NCI-H2196 (cell line): ENCODE results near the gene SLC39A12.

ENCODE experiments used
- DNase-seq: peaks from one replicate; lab custom pipeline; 2025; ENCODE audit not compliant: unreplicated experiment; lab: John Stamatoyannopoulos, UW

SLC39A12 gene

GRCh38 chr10:17961551-17962422 lies 10.1 kb downstream of the SLC39A12 start:
- no peak for DNase-seq

- DNase-seq: no peak
Measured at GRCh38 chr10:17963431-17963830, 11.7 kb downstream of the SLC39A12 start.

GRCh38 chr10:17965649-17966235 lies 14.0 kb downstream of the SLC39A12 start:
- no peak for DNase-seq

- DNase-seq: no peak
Measured at GRCh38 chr10:17974505-17974904, 22.8 kb downstream of the SLC39A12 start.

GRCh38 chr10:17980846-17981565 lies 29.3 kb downstream of the SLC39A12 start:
- no peak for DNase-seq

- DNase-seq: no peak
Measured at GRCh38 chr10:17981766-17982380, 30.2 kb downstream of the SLC39A12 start.

GRCh38 chr10:17984056-17984455 lies 32.3 kb downstream of the SLC39A12 start:
- no peak for DNase-seq

GRCh38 chr10:17984563-17984962 lies 32.8 kb downstream of the SLC39A12 start:
- DNase-seq: no peak

- DNase-seq: no peak
Measured at GRCh38 chr10:17989908-17990767, 38.4 kb downstream of the SLC39A12 start.

- DNase-seq: no peak
Measured at GRCh38 chr10:17992266-17992665, 40.5 kb downstream of the SLC39A12 start.

- no peak for DNase-seq
Measured at GRCh38 chr10:17993361-17993760, 41.6 kb downstream of the SLC39A12 start.

- DNase-seq: no peak
Measured at GRCh38 chr10:18000601-18001000, 48.9 kb downstream of the SLC39A12 start.

GRCh38 chr10:18005445-18005780 lies 53.7 kb downstream of the SLC39A12 start:
- DNase-seq: no peak

- no peak for DNase-seq
Measured at GRCh38 chr10:18005781-18006456, 54.2 kb downstream of the SLC39A12 start.

- DNase-seq: no peak
Measured at GRCh38 chr10:18008986-18009385, 57.3 kb downstream of the SLC39A12 start.

- DNase-seq: no peak
Measured at GRCh38 chr10:18010050-18010449, 58.3 kb downstream of the SLC39A12 start.

GRCh38 chr10:18020523-18020922 lies 68.8 kb downstream of the SLC39A12 start:
- DNase-seq: no peak

GRCh38 chr10:18021725-18022480 lies 70.2 kb downstream of the SLC39A12 start:
- no peak for DNase-seq
